ENCODE measurements around the gene GPI. TPM values are rescaled to one million over a fixed set of nuclear protein-coding genes. Genes with fewer than 3 reads are reported as not detected.

Gene GPI
- total RNA-seq, 2 donors from 2014 or later, result 181 to 183 TPM

GRCh38 chr19:34320277-34320676 lies 44.7 kb upstream of the GPI start:
- Histone ChIP-seq H3K9me3 (ENCODE audit: control insufficient read depth, low read length) (no peaks in the 10 kb centered on the region), H3K4me3 (ENCODE audit: low read length) (no peak overlapping the region), H3K27ac (ENCODE audit: low read depth, low read length) (no peak overlapping the region), H3K4me1 (ENCODE audit: control insufficient read depth, insufficient read depth, low read length) (peaks cover 6% of the 10 kb centered on the region), H3K9ac (ENCODE audit: extremely low read depth, low read length, poor library complexity, severe bottlenecking) (no peak overlapping the region), H3K36me3 (ENCODE audit: control insufficient read depth, insufficient read depth, low read length) (peaks cover 32% of the 10 kb centered on the region), H3K27me3 (ENCODE audit: control insufficient read depth, insufficient read depth, low read length, poor library complexity, severe bottlenecking) (no peaks in the 10 kb centered on the region)
- no peaks in the 10 kb centered on the region for H3K27me3 Mint-ChIP-seq (ENCODE audit: insufficient read depth)
- H3K4me1 Mint-ChIP-seq, result peaks cover 15% of the 10 kb centered on the region
- peaks cover 35% of the 10 kb centered on the region for H3K36me3 Mint-ChIP-seq (ENCODE audit: low read depth)
- no peaks in the 10 kb centered on the region for H3K9me3 Mint-ChIP-seq
- no peak overlapping the region for H3K4me3 Mint-ChIP-seq
- no peak for TF ChIP-seq CTCF (conservative IDR thresholded peaks at IDR 0.05)
- WGBS, 2 experiments (ENCODE audit: insufficient coverage in 1 of 2, insufficient read length in 1 of 2), result 90 to 94% methylated on average over 4 to 7 of the region's 7 CpGs
- H3K27ac Mint-ChIP-seq, result no peak overlapping the region
- DNase-seq, result no peak

GRCh38 chr19:34321735-34322134 lies 43.3 kb upstream of the GPI start:
- Mint-ChIP-seq H3K27ac (no peak overlapping the region), H3K4me3 (no peak overlapping the region), H3K27me3 (ENCODE audit: insufficient read depth) (no peaks in the 10 kb centered on the region), H3K4me1 (peaks cover 15% of the 10 kb centered on the region), H3K9me3 (no peaks in the 10 kb centered on the region), H3K36me3 (ENCODE audit: low read depth) (peaks cover 39% of the 10 kb centered on the region)
- H3K27me3 ChIP-seq (ENCODE audit: control insufficient read depth, insufficient read depth, low read length, poor library complexity, severe bottlenecking), result no peaks in the 10 kb centered on the region
- no peaks in the 10 kb centered on the region for H3K9me3 ChIP-seq (ENCODE audit: control insufficient read depth, low read length)
- H3K9ac ChIP-seq (ENCODE audit: extremely low read depth, low read length, poor library complexity, severe bottlenecking), result no peak overlapping the region
- H3K4me1 ChIP-seq (ENCODE audit: control insufficient read depth, insufficient read depth, low read length), result peaks cover 6% of the 10 kb centered on the region
- no peak overlapping the region for H3K27ac ChIP-seq (ENCODE audit: low read depth, low read length)
- no peak for DNase-seq
- 83 to 95% methylated on average over 1 to 6 of the region's 6 CpGs for WGBS, 2 experiments (ENCODE audit: insufficient coverage in 1 of 2, insufficient read length in 1 of 2)
- no peak overlapping the region for H3K4me3 ChIP-seq (ENCODE audit: low read length)
- no peak for TF ChIP-seq CTCF (conservative IDR thresholded peaks at IDR 0.05)
- peaks cover 42% of the 10 kb centered on the region for H3K36me3 ChIP-seq (ENCODE audit: control insufficient read depth, insufficient read depth, low read length)

- Histone ChIP-seq H3K36me3 (ENCODE audit: control insufficient read depth, insufficient read depth, low read length) (peaks cover 57% of the 10 kb centered on the region), H3K9me3 (ENCODE audit: control insufficient read depth, low read length) (no peaks in the 10 kb centered on the region), H3K4me1 (ENCODE audit: control insufficient read depth, insufficient read depth, low read length) (no peaks in the 10 kb centered on the region), H3K27me3 (ENCODE audit: control insufficient read depth, insufficient read depth, low read length, poor library complexity, severe bottlenecking) (no peaks in the 10 kb centered on the region), H3K27ac (ENCODE audit: low read depth, low read length) (no peak overlapping the region), H3K4me3 (ENCODE audit: low read length) (no peak overlapping the region), H3K9ac (ENCODE audit: extremely low read depth, low read length, poor library complexity, severe bottlenecking) (no peak overlapping the region)
- DNase-seq, result no peak
- H3K27ac Mint-ChIP-seq, result no peak overlapping the region
- no peaks in the 10 kb centered on the region for H3K9me3 Mint-ChIP-seq
- H3K36me3 Mint-ChIP-seq (ENCODE audit: low read depth), result peaks cover 53% of the 10 kb centered on the region
- no peak overlapping the region for H3K4me3 Mint-ChIP-seq
- no peak for TF ChIP-seq CTCF (conservative IDR thresholded peaks at IDR 0.05)
- no peaks in the 10 kb centered on the region for H3K27me3 Mint-ChIP-seq (ENCODE audit: insufficient read depth)
- H3K4me1 Mint-ChIP-seq, result peaks cover 2% of the 10 kb centered on the region
- 89 to 90% methylated on average over 5 to 7 of the region's 7 CpGs for WGBS, 2 experiments (ENCODE audit: insufficient coverage in 1 of 2, insufficient read length in 1 of 2)
These were observed 41.4 kb upstream of the GPI start for GRCh38 chr19:34323433-34324204.

Measured in endodermal cell (in vitro differentiated cells).